Measurements from ENCODE around the gene NR1D1. TPM values are rescaled to one million over a fixed set of nuclear protein-coding genes. Genes with fewer than 3 reads are reported as not detected.

NR1D1 gene
- total RNA-seq, 1 experiment from 2014 or later: 10.7 TPM

DNA sequence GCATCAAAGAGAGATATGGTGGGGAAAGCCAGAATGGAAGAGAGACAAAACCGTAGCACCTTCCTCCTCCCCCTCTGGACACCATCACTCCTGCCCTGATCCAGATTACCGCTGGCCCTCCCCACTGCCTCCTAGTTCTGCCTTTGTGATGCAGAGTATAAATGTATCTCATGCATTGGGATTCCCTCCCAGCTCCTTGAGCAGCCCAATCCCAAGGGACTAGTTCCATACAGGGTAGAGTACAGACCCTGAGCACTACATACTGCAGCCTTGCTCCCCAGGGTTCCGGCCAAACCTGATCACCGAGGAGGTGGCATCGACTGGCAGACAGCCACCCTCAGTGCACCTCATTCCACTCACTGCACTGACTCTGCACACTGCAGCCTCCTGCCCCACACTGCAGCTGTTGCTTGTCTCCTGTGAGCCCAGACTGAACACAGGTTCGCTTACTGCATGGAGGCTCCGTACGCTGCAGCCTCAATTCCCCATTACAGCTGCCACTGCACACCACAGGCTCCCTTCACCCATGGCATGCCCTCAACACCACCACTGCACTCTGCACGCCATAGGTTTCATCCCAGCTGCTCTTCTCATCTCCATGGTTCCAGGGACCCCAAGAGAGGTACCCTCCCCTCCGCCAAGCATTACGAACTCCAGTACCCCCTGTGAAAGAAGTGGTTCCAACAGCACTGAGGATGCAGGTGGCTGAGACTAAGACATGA lies 39.3 kb downstream of the NR1D1 start:
- no peaks in the 10 kb centered on the region for H3K9me2 ChIP-seq (ENCODE audit: insufficient read depth)
- ChIA-PET CTCF (no interaction called here), POLR2A (ENCODE audit: unreplicated experiment) (no interaction called here)
- H3K79me2 ChIP-seq (ENCODE audit: low read depth): no peaks in the 10 kb centered on the region
- H3K4me3 ChIP-seq: no peak overlapping the region
- intact Hi-C loops (cut with micrococcal nuclease; ENCODE audit: unreplicated experiment): loop anchor here (5.0 kb wide), 1 partner anchor 51 kb away; no protein-coding TSS in a partner anchor
- H3K27me3 ChIP-seq (ENCODE audit: insufficient read depth, low read depth): peaks cover 13% of the 10 kb centered on the region; the same call in 1 of the 2 replicates
- H3F3A ChIP-seq (ENCODE audit: insufficient read depth, low read depth): peaks cover 8% of the 10 kb centered on the region; the same call in 1 of the 2 replicates
- no peak overlapping the region for H2AFZ ChIP-seq
- no peaks in the 10 kb centered on the region for H4K20me1 ChIP-seq (ENCODE audit: insufficient read depth)
- peaks cover 24% of the 10 kb centered on the region; the same call in 1 of the 2 replicates for H3K4me1 ChIP-seq (replicated peaks; ENCODE audit: insufficient read depth)
- no TSS peak for BruUV-seq (replicated peaks)
- no peak for DNase-seq
- H3K9me3 ChIP-seq (ENCODE audit: insufficient read depth, low read depth): no peaks in the 10 kb centered on the region
- no peak overlapping the region for H3K4me2 ChIP-seq
- H3K27ac ChIP-seq: no peak overlapping the region
- H3K36me3 ChIP-seq (ENCODE audit: low read depth): no peaks in the 10 kb centered on the region
- no peak for TF ChIP-seq EZH2 (IDR thresholded peaks at IDR 0.05; ENCODE audit: low read depth)
- TF ChIP-seq, protein P1, sequence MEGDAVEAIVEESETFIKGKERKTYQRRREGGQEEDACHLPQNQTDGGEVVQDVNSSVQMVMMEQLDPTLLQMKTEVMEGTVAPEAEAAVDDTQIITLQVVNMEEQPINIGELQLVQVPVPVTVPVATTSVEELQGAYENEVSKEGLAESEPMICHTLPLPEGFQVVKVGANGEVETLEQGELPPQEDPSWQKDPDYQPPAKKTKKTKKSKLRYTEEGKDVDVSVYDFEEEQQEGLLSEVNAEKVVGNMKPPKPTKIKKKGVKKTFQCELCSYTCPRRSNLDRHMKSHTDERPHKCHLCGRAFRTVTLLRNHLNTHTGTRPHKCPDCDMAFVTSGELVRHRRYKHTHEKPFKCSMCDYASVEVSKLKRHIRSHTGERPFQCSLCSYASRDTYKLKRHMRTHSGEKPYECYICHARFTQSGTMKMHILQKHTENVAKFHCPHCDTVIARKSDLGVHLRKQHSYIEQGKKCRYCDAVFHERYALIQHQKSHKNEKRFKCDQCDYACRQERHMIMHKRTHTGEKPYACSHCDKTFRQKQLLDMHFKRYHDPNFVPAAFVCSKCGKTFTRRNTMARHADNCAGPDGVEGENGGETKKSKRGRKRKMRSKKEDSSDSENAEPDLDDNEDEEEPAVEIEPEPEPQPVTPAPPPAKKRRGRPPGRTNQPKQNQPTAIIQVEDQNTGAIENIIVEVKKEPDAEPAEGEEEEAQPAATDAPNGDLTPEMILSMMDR (conservative IDR thresholded peaks at IDR 0.05): no peak

DNA sequence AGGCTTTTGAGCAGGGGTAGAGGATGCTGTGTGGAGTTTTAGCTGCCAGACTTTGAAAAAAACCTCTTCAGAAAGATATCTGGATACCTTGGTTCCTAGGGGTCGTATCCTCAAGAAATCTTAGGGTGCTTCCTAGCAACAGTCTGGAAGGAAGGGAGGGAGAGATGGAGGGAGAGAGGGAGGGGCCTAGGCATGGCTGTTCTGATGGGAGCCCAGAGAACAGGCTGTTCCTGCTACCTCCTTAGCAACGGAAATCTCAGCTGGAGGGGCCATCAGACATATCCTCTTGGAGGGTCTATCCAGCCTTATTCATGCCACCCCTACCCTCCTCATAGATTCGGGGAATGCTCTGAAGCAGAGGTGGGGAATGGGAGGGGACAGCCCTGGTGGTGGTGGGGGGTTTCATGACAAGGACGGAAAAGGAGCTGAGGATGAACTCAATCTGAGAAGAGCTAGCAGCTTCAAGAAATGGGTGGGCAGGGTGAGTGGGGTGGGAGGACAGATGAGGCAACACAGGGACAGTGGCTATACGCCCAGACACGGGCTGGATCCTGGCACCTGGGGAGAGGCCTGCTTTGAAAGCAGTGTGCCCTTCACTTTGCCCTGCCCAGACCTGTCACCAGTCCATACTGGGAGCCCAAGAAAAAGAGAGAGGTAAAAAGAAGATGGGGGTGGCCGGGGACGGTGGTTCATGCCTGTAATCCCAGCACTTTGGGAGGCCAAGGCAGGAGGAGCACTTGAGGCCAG lies 40.5 kb downstream of the NR1D1 start:
- no peak overlapping the region for H3K4me3 ChIP-seq
- peaks cover 13% of the 10 kb centered on the region; the same call in 1 of the 2 replicates for H3K27me3 ChIP-seq (ENCODE audit: insufficient read depth, low read depth)
- H3K4me2 ChIP-seq: no peak overlapping the region
- no peaks in the 10 kb centered on the region for H3K36me3 ChIP-seq (ENCODE audit: low read depth)
- H2AFZ ChIP-seq: no peak overlapping the region
- H3K79me2 ChIP-seq (ENCODE audit: low read depth): no peaks in the 10 kb centered on the region
- peaks cover 11% of the 10 kb centered on the region; the same call in 1 of the 2 replicates for H3F3A ChIP-seq (ENCODE audit: insufficient read depth, low read depth)
- no peak for TF ChIP-seq EZH2 (IDR thresholded peaks at IDR 0.05; ENCODE audit: low read depth)
- TF ChIP-seq, protein P1 (conservative IDR thresholded peaks at IDR 0.05): no peak
- intact Hi-C loops (cut with micrococcal nuclease; ENCODE audit: unreplicated experiment): loop anchor here (5.0 kb wide), 1 partner anchor 52 kb away; no protein-coding TSS in a partner anchor
- POLR2A ChIA-PET (ENCODE audit: unreplicated experiment): interaction anchor here (0.6 kb wide), 1 partner anchor 53 kb away, joined by 4 read pairs; no protein-coding TSS in a partner anchor
- H3K27ac ChIP-seq: no peak overlapping the region
- no peak for DNase-seq
- no peaks in the 10 kb centered on the region for H3K9me2 ChIP-seq (ENCODE audit: insufficient read depth)
- CTCF ChIA-PET: interaction anchor here (0.6 kb wide), 1 partner anchor 29 kb away, joined by 4 read pairs; no protein-coding TSS in a partner anchor
- no peaks in the 10 kb centered on the region for H3K9me3 ChIP-seq (ENCODE audit: insufficient read depth, low read depth)
- H4K20me1 ChIP-seq (ENCODE audit: insufficient read depth): no peaks in the 10 kb centered on the region
- no TSS peak for BruUV-seq (replicated peaks)
- H3K4me1 ChIP-seq (replicated peaks; ENCODE audit: insufficient read depth): peaks cover 15% of the 10 kb centered on the region; the same call in 1 of the 2 replicates

DNA sequence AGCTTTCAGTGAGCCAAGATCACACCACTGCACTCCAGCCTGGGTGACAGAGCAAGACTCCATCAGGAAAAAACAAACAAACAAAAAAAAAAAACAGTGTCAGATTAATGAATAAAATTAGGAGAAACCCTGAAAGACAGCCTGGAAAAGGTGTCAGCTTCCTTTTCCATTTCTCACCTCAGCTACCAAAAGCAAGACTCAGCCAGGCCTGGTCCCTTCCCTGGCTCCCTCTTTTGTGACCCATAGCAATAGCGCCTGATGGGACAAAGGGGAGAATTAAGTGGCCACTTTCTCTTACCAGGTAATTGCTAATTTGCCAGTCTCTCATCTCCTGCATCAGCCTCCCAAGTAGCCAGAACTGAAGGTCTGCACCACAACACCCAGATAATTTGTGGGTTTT lies 41.5 kb downstream of the NR1D1 start:
- ChIA-PET CTCF (no interaction called here), POLR2A (ENCODE audit: unreplicated experiment) (interaction anchor here (0.6 to 0.7 kb wide), 2 partner anchors 54 to 183 kb away, joined by 3 to 4 read pairs; no protein-coding TSS in a partner anchor)
- Histone ChIP-seq H3K27me3 (ENCODE audit: insufficient read depth, low read depth) (peaks cover 13% of the 10 kb centered on the region; the same call in 1 of the 2 replicates), H3K36me3 (ENCODE audit: low read depth) (no peaks in the 10 kb centered on the region), H3K27ac (no peak overlapping the region), H3K9me2 (ENCODE audit: insufficient read depth) (no peaks in the 10 kb centered on the region), H3K4me2 (no peak overlapping the region), H3F3A (ENCODE audit: insufficient read depth, low read depth) (peaks cover 3% of the 10 kb centered on the region; the same call in 1 of the 2 replicates), H2AFZ (no peak overlapping the region), H3K4me3 (no peak overlapping the region), H3K79me2 (ENCODE audit: low read depth) (0 out of 2 replicates have a peak, but pooled peaks cover under 1% of the 10 kb centered on the region), H3K9me3 (ENCODE audit: insufficient read depth, low read depth) (no peaks in the 10 kb centered on the region), H4K20me1 (ENCODE audit: insufficient read depth) (no peaks in the 10 kb centered on the region), H3K4me1 (replicated peaks; ENCODE audit: insufficient read depth) (0 out of 2 replicates have a peak, but pooled peaks cover 5% of the 10 kb centered on the region)
- intact Hi-C loops (cut with micrococcal nuclease; ENCODE audit: unreplicated experiment): no loop called here
- BruUV-seq (replicated peaks): no TSS peak
- DNase-seq: no peak
- TF ChIP-seq, protein P1 (conservative IDR thresholded peaks at IDR 0.05): no peak
- no peak for TF ChIP-seq EZH2 (IDR thresholded peaks at IDR 0.05; ENCODE audit: low read depth)
